GM12891 (cell line): ENCODE results near the gene SERINC5.

Experiments used
- DNase-seq: peaks from one replicate; pipeline ENCODE4 v3.0.0; 2011; ENCODE audit warnings: low spot score; ENCODE audit not compliant: insufficient read length
- FAIRE-seq: peaks from 2 replicates; lab custom pipeline; 2011; peaks lifted over from hg19 to GRCh38; lab: Jason Lieb, UNC
- PAX5 ChIP-seq: IDR thresholded peaks from 2 replicates; pipeline ENCODE4 v1.6.1; 2011; ENCODE audit warnings: low read length, moderate library complexity, mild to moderate bottlenecking; ENCODE audit not compliant: insufficient read depth, severe bottlenecking
- POLR2A ChIP-seq: IDR thresholded peaks from 2 replicates; pipeline ENCODE4 v1.6.1; 2011; ENCODE audit warnings: low read depth, low read length, control low read depth
- POLR2AphosphoS5 ChIP-seq: IDR thresholded peaks from 2 replicates; pipeline ENCODE4 v1.6.1; 2011; ENCODE audit warnings: low read depth, low read length, control low read depth
- POU2F2 ChIP-seq: IDR thresholded peaks from 2 replicates; pipeline ENCODE4 v1.6.1; 2011; ENCODE audit warnings: low read depth, mild to moderate bottlenecking, control low read depth, low read length, moderate library complexity
- SPI1 ChIP-seq: IDR thresholded peaks from 2 replicates; pipeline ENCODE4 v1.6.1; 2011; ENCODE audit warnings: low read depth, low read length, control low read depth
- TAF1 ChIP-seq: IDR thresholded peaks from 2 replicates; pipeline ENCODE4 v1.6.1; 2011; ENCODE audit warnings: low read depth, low read length, control low read depth

SERINC5 gene

DNA sequence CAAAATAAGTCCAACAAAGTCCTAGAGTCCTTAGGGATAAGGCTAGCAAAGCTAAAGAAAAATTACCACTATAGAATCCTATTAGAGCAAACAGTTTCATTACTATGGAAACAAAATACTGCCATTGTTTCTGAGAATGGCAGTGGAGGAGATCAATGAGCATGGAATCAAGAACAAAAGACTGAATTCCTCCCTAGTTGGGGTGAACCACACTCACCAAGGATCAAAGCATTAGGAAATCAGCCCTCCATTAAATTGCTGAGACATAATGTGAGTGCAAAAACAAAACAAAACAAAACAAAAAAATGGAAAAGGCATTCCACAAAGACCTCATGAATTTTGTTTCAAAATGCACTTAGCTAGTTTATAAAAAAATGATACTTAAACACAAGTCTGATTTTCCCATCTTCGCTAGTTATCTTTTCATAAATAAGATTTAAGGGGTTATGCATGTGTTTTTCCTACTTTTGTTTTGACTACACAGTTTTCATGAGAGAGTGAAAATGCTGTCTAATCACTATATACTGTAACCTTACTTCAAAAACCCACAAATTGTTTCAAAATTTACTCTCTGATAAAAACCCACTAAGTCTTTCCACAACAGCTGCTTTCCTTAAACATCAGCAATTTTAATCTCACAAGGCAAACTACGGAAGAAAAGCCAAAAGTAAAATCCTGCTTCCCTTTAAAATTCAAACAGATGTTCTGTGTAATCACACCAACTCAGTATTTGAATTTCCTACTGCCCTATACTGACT is 9.7 kb downstream of the SERINC5 start:
- DNase-seq (no peak), FAIRE-seq (no peak)
- TF ChIP-seq TAF1 (no peak), PAX5 (no peak), POLR2AphosphoS5 (no peak), SPI1 (no peak), POU2F2 (no peak), POLR2A (no peak)

DNA sequence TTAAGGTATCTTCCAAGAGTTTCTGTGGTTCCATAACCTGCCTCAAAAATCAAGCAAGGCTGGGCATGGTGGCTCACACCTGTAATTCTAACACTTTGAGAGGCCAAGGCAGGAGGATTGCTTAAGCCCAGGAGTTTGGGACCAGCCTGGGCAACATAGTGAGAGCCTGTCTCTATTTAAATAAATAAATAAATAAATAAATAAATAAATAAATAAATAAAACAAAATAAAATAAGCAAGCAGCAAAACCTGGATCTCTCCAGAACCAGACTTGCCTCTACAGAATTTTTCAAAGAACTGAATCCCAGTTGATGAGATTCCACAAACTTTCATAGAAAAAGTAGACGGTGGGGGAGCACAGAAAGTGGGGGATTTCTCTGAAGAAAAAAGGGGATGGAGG is 12.3 kb downstream of the SERINC5 start:
- DNase-seq = no peak
- TF ChIP-seq SPI1 (no peak), POLR2A (no peak), POU2F2 (no peak)
- FAIRE-seq = no peak

DNA sequence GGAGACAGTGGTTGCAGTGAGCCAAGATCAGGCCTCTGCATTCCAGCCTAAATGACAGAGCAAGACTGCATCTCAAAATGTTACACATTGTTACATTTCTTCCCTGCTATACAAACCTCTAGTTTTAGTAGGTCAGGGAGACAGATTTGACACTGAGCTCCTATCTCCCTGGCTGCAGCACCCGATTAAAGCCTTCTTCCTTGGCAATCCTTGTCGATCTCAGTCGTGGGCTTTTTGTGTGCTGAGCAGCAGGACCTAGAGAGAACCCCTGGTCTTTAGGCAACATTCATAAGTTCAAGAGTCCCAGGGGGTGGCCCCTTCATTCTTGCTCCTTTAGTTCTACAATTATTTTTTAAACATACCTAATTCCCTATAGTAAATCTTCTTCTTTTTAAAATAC is 13.0 kb downstream of the SERINC5 start:
- FAIRE-seq (no peak), DNase-seq (no peak)
- TF ChIP-seq POLR2AphosphoS5 (no peak), POLR2A (no peak), TAF1 (no peak), SPI1 (no peak), POU2F2 (no peak), PAX5 (no peak)

GRCh38 chr5:80240368-80240986 is 15.4 kb downstream of the SERINC5 start:
- DNase-seq = no peak
- no peak for FAIRE-seq
- no peak for TF ChIP-seq POLR2AphosphoS5
- TF ChIP-seq SPI1 = peak; percentile 35; the same call in 1 of the 2 replicates

- TF ChIP-seq TAF1 = no peak
- TF ChIP-seq POU2F2 = no peak
- no peak for TF ChIP-seq POLR2AphosphoS5
- TF ChIP-seq POLR2A = no peak
- no peak for TF ChIP-seq SPI1
- TF ChIP-seq PAX5 = no peak
- DNase-seq = no peak
- no peak for FAIRE-seq
Measured at GRCh38 chr5:80239680-80240367, 16.0 kb downstream of the SERINC5 start.

DNA sequence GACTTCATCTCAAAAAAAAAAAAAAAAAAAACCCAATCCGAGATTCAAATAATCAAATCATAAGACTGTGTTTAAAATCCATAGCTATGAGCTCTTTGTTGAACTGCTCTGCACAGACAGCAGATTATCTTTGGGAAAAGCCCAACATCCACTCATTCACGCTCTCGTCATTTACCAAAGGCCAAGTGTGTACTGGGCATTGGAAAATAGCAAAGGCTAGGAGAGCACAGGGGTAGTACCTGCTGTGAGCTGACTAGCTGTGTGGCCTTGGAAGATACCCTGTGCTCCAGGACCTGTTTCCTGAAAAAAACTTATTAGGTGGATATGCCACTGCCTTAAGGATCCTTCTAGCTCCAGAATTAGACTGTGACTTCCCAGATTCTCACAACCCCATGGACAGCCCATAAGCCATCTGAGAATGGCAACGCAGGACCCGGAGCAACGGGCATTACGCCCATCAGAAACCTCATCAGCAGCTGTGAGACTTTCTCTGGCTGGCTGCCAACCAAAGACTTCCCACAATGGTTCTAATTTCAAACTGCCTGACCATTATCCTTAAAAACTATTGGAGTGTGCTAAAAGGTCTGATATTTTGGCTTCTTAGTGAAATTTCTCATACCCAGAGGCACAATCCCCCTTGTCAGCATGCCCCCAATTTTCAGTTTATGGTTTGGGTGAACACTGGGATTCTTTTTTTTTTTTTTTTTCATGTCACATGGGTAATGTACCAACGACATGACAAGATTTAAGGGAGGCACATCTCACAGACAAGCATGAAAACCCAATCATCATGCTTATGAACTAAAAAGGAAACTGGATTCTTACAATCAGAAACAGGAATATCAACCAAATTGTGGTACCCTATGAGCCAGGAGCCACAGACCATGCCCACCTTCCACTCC is 16.8 kb downstream of the SERINC5 start:
- FAIRE-seq (no peak), DNase-seq (no peak)
- no peak for TF ChIP-seq POLR2A
- TF ChIP-seq POLR2AphosphoS5 = no peak
- TF ChIP-seq TAF1 = no peak
- TF ChIP-seq PAX5 = no peak
- no peak for TF ChIP-seq POU2F2
- no peak for TF ChIP-seq SPI1

DNA sequence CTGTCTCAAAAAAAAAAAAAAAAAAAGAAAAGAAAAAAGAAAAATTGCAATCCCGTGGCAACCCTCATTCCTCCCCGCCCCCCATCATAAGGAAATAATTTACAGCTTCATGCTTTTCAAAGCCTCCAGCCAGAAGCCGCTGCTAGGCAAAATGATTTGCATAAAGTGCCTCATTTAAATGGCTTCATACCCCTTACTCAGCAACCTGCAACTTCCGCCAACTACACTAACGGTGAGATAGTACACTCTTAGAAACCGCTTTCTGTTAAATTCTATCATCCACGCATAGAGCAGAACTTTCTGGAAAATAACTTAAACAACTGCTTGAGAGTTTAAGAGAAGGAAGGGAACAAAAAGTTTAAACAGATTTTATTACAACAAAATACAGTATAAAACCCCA is 17.8 kb downstream of the SERINC5 start:
- DNase-seq (no peak), FAIRE-seq (no peak)
- no peak for TF ChIP-seq POLR2A
- no peak for TF ChIP-seq SPI1
- no peak for TF ChIP-seq POLR2AphosphoS5
- TF ChIP-seq PAX5 = no peak
- TF ChIP-seq POU2F2 = no peak
- TF ChIP-seq TAF1 = no peak

GRCh38 chr5:80237243-80237642 is 18.6 kb downstream of the SERINC5 start:
- FAIRE-seq (no peak), DNase-seq (no peak)
- TF ChIP-seq POLR2AphosphoS5 (no peak), POLR2A (no peak), TAF1 (no peak), SPI1 (no peak), POU2F2 (no peak), PAX5 (no peak)
